Measurements from ENCODE around the gene TRIM46.

Gene TRIM46

DNA sequence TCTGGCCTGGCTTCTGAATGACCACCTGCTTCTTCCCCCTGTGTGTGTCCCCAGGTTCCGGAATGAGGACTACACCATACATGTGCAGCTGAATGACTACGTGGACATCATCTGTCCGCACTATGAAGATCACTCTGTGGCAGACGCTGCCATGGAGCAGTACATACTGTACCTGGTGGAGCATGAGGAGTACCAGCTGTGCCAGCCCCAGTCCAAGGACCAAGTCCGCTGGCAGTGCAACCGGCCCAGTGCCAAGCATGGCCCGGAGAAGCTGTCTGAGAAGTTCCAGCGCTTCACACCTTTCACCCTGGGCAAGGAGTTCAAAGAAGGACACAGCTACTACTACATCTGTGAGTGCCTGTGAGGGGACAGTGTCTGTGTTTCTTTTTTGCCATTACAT lies 42.4 kb upstream of the TRIM46 start:
- H3K4me1 ChIP-seq: peaks cover 27% of the 10 kb centered on the region
- no peaks in the 10 kb centered on the region for H3K36me3 ChIP-seq
- DNase-seq: no peak
- H3K27me3 ChIP-seq: no peaks in the 10 kb centered on the region
- peaks cover 2% of the 10 kb centered on the region; the same call in 1 of the 2 replicates for H3K9me3 ChIP-seq
- no peak overlapping the region for H3K4me3 ChIP-seq (ENCODE audit: low read depth, low read length)
- no peak for TF ChIP-seq CTCF (IDR thresholded peaks at IDR 0.05; ENCODE audit: low read depth, low read length)

GRCh38 chr1:155131856-155132255 lies 41.8 kb upstream of the TRIM46 start:
- Histone ChIP-seq H3K27me3 (no peaks in the 10 kb centered on the region), H3K4me3 (ENCODE audit: low read depth, low read length) (no peak overlapping the region), H3K9me3 (peaks cover under 1% of the 10 kb centered on the region; the same call in 1 of the 2 replicates), H3K36me3 (no peaks in the 10 kb centered on the region), H3K4me1 (peaks cover 22% of the 10 kb centered on the region)
- no peak for TF ChIP-seq CTCF (IDR thresholded peaks at IDR 0.05; ENCODE audit: low read depth, low read length)
- no peak for DNase-seq

DNA sequence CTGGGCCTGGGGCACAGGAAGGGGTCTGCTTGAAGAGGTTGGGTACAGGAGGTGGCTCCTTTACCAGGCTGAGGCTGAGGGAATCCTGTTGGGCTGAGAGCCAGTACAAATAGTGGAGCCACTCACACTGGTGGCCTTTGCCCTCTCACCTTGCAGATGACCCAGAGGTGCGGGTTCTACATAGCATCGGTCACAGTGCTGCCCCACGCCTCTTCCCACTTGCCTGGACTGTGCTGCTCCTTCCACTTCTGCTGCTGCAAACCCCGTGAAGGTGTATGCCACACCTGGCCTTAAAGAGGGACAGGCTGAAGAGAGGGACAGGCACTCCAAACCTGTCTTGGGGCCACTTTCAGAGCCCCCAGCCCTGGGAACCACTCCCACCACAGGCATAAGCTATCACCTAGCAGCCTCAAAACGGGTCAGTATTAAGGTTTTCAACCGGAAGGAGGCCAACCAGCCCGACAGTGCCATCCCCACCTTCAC lies 39.8 kb upstream of the TRIM46 start:
- no peak overlapping the region for H3K4me3 ChIP-seq (ENCODE audit: low read depth, low read length)
- no peak for DNase-seq
- TF ChIP-seq CTCF (IDR thresholded peaks at IDR 0.05; ENCODE audit: low read depth, low read length): no peak
- peaks cover 12% of the 10 kb centered on the region for H3K4me1 ChIP-seq
- no peaks in the 10 kb centered on the region for H3K9me3 ChIP-seq
- no peaks in the 10 kb centered on the region; the same call in 1 of the 2 replicates for H3K36me3 ChIP-seq
- no peaks in the 10 kb centered on the region for H3K27me3 ChIP-seq

DNA sequence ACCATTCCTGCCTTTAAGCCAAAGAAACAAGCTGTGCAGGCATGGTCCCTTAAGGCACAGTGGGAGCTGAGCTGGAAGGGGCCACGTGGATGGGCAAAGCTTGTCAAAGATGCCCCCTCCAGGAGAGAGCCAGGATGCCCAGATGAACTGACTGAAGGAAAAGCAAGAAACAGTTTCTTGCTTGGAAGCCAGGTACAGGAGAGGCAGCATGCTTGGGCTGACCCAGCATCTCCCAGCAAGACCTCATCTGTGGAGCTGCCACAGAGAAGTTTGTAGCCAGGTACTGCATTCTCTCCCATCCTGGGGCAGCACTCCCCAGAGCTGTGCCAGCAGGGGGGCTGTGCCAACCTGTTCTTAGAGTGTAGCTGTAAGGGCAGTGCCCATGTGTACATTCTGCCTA lies 39.3 kb upstream of the TRIM46 start:
- Histone ChIP-seq H3K9me3 (no peaks in the 10 kb centered on the region), H3K4me3 (ENCODE audit: low read depth, low read length) (peak overlapping the region; percentile 95; the same call in 1 of the 2 replicates), H3K36me3 (no peaks in the 10 kb centered on the region; the same call in 1 of the 2 replicates), H3K4me1 (peaks cover 7% of the 10 kb centered on the region), H3K27me3 (no peaks in the 10 kb centered on the region)
- no peak for DNase-seq
- no peak for TF ChIP-seq CTCF (IDR thresholded peaks at IDR 0.05; ENCODE audit: low read depth, low read length)

DNA sequence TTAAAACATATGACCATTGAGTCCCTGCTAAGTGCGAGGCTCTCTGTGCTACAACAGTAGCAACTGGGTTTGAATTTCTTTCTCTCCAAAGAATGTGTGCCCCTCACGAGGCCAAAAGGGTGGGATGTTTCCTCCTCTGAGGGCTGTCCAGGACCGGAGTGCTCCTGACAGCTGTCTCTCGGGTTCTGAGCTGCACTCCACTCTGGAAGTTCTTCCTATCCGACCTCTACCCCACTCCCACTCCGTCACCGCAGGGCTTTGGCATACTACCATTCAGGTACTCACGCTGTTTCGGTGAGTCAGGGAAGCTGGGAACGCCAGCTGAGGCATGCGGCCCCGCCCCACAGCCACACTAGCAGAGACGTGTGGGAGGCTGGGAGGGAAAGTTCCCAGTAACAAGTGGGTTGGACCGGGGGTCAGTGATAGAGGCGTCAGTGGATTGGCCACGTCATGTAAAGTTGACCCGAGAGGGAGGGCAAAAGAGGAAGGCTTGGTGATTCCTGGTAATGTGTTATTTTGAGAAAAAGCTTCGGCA lies 38.7 kb upstream of the TRIM46 start:
- Histone ChIP-seq H3K9me3 (no peaks in the 10 kb centered on the region), H3K27me3 (no peaks in the 10 kb centered on the region), H3K4me3 (ENCODE audit: low read depth, low read length) (peak overlapping the region; percentile 95), H3K4me1 (peaks cover 3% of the 10 kb centered on the region; the same call in 1 of the 2 replicates), H3K36me3 (no peaks in the 10 kb centered on the region; the same call in 1 of the 2 replicates)
- peak; percentile 67 for DNase-seq
- TF ChIP-seq CTCF (IDR thresholded peaks at IDR 0.05; ENCODE audit: low read depth, low read length): no peak

- Histone ChIP-seq H3K9me3 (no peaks in the 10 kb centered on the region), H3K27me3 (no peaks in the 10 kb centered on the region), H3K4me1 (no peaks in the 10 kb centered on the region), H3K4me3 (ENCODE audit: low read depth, low read length) (peak within 1 kb of the TSS; percentile 95), H3K36me3 (no peaks in the 10 kb centered on the region; the same call in 1 of the 2 replicates)
- TF ChIP-seq CTCF (IDR thresholded peaks at IDR 0.05; ENCODE audit: low read depth, low read length): no peak
- DNase-seq: peak; percentile 98
Observed at GRCh38 chr1:155135415-155136028, 38.1 kb upstream of the TRIM46 start, which contains the start of gene SLC50A1. Gene SLC50A1, plus strand, starts transcription at chr1:155135852. Its CDS starts 60 bp downstream, at chr1:155135912.

Data from BE2C (cell line).